Ovary (tissue), 3 donors: ENCODE measurements around the gene SPRY4.

Experiments
- EP300 ChIP-seq: sonication (generic); formaldehyde crosslinking; IDR thresholded peaks from one replicate; pipeline ENCODE4 v1.6.1; 2017; ENCODE audit warnings: antibody characterized with exemption
- TF ChIP-seq, protein P1 (sequence below), 3 donors: fragments of 450-650 bp in 2 of 3; fragments of 200-600 bp in 1 of 3; IDR thresholded peaks; one replicate each; pipeline versions ENCODE4 v1.5.1 to v1.8.0; 2016 to 2022; ENCODE audit warnings: antibody characterized with exemption in 3 of 3, mild to moderate bottlenecking in 1 of 3
- donor health status: DM: no; HTN: no; CAD: no.

- TF ChIP-seq, protein P1, sequence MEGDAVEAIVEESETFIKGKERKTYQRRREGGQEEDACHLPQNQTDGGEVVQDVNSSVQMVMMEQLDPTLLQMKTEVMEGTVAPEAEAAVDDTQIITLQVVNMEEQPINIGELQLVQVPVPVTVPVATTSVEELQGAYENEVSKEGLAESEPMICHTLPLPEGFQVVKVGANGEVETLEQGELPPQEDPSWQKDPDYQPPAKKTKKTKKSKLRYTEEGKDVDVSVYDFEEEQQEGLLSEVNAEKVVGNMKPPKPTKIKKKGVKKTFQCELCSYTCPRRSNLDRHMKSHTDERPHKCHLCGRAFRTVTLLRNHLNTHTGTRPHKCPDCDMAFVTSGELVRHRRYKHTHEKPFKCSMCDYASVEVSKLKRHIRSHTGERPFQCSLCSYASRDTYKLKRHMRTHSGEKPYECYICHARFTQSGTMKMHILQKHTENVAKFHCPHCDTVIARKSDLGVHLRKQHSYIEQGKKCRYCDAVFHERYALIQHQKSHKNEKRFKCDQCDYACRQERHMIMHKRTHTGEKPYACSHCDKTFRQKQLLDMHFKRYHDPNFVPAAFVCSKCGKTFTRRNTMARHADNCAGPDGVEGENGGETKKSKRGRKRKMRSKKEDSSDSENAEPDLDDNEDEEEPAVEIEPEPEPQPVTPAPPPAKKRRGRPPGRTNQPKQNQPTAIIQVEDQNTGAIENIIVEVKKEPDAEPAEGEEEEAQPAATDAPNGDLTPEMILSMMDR (IDR thresholded peaks at IDR 0.05): no peak
- no peak for TF ChIP-seq EP300
Measured at GRCh38 chr5:142319560-142320429, 5.0 kb downstream of the SPRY4 start.
